ENCODE data around the gene COL4A5.
"Not testable (repeated sequence)": the region's sequence is repeated elsewhere in the genome, so short reads cannot be mapped to it uniquely, and the experiment has no call there.

COL4A5 gene

GRCh38 chrX:108439426-108439942 is at the start of gene COL4A5:
TSS of gene COL4A5 (plus strand) at chrX:108439838. CDS start at chrX:108440126, 288 bp downstream.
- Mint-ChIP-seq H3K27ac (no peak within 1 kb of the TSS), H3K4me1 (ENCODE audit: low read depth) (peaks cover 6% of the 10 kb centered on the region), H3K9me3 (no peaks in the 10 kb centered on the region), H3K4me3 (peak within 1 kb of the TSS; percentile 54), H3K36me3 (ENCODE audit: low read depth) (no peaks in the 10 kb centered on the region), H3K27me3 (peaks cover 72% of the 10 kb centered on the region)
- DNase-seq = no peak

GRCh38 chrX:108390976-108391717 is 48.5 kb upstream of the COL4A5 start:
- DNase-seq; H3K4me3 Mint-ChIP-seq; H3K9me3 Mint-ChIP-seq; H3K4me1 Mint-ChIP-seq (ENCODE audit: low read depth); H3K27ac Mint-ChIP-seq; H3K36me3 Mint-ChIP-seq (ENCODE audit: low read depth): not testable (repeated sequence)
- peaks cover 55% of the 10 kb centered on the region for H3K27me3 Mint-ChIP-seq

DNA sequence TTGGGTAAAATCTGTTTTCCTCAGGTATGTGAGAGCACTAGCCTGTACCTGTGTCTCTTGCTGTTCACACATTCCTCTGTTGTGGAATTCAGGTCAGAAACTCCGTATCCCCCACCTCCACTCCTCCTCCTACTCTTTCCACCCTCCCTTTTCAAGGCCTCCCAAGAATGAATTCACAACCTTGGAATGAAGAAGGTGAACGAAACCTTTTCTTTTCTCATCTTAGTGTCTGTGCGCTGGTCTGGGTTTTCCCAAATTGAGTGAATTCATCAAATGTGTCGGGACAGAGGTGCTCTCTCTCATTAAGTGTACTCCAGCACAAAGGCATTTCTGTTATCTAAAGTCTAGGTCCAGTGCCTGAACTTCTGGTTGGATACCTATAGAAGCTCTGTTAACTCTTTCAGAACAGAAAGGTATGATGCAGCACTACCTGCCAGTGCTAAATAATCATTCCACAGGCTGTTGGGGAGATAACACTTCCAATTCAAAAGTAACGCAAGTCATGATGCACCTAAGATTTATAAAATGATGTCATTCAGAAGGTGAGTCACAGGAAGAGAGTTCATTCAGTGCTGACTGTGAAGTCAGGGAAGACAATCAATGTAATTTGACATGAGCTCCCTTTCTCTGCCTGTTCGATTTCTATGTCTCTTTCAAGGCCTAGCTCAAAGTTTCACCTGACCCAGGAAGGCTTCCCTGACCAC is 43.3 kb upstream of the COL4A5 start:
- Mint-ChIP-seq H3K27ac (no peak overlapping the region), H3K4me3 (no peak overlapping the region), H3K27me3 (peaks cover 35% of the 10 kb centered on the region), H3K4me1 (ENCODE audit: low read depth) (peaks cover 1% of the 10 kb centered on the region), H3K36me3 (ENCODE audit: low read depth) (no peaks in the 10 kb centered on the region), H3K9me3 (peaks cover 2% of the 10 kb centered on the region)
- no peak for DNase-seq

GRCh38 chrX:108396986-108397385 is 42.7 kb upstream of the COL4A5 start:
- Mint-ChIP-seq H3K27me3 (peaks cover 30% of the 10 kb centered on the region), H3K27ac (no peak overlapping the region), H3K36me3 (ENCODE audit: low read depth) (no peaks in the 10 kb centered on the region), H3K4me1 (ENCODE audit: low read depth) (peaks cover 1% of the 10 kb centered on the region), H3K9me3 (peaks cover 2% of the 10 kb centered on the region), H3K4me3 (no peak overlapping the region)
- no peak for DNase-seq

- Mint-ChIP-seq H3K4me1 (ENCODE audit: low read depth) (peaks cover 1% of the 10 kb centered on the region), H3K4me3 (no peak overlapping the region), H3K9me3 (peaks cover 2% of the 10 kb centered on the region), H3K27me3 (peaks cover 27% of the 10 kb centered on the region), H3K27ac (no peak overlapping the region), H3K36me3 (ENCODE audit: low read depth) (no peaks in the 10 kb centered on the region)
- DNase-seq = no peak
Observed at GRCh38 chrX:108397627-108398391, 41.8 kb upstream of the COL4A5 start.

- no peak for DNase-seq
- no peak overlapping the region for H3K4me3 Mint-ChIP-seq
- no peak overlapping the region for H3K27ac Mint-ChIP-seq
- no peaks in the 10 kb centered on the region for H3K36me3 Mint-ChIP-seq (ENCODE audit: low read depth)
- H3K9me3 Mint-ChIP-seq = no peaks in the 10 kb centered on the region
- peaks cover 31% of the 10 kb centered on the region for H3K27me3 Mint-ChIP-seq
- peaks cover 1% of the 10 kb centered on the region for H3K4me1 Mint-ChIP-seq (ENCODE audit: low read depth)
Observed at GRCh38 chrX:108399418-108400165, 40.0 kb upstream of the COL4A5 start.

DNA sequence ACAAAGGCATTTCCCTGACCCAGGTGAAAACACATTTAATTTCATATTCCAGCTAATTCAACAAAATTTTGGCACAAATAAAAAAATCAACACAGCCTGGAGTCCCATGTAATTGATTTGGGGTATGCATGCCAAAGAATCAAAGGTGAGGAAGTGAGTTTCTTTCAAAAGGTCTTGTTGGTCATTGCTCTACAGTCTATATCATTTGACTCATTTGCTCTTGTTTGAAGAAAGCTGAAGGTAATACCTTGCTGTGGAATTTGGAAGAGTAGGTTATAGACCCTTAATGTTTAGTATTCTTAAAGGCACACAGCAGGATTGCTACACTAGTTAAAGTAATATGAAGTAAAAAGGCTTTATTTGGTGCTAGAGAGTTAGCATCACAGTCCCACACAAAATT is 26.9 kb upstream of the COL4A5 start:
- H3K4me1 Mint-ChIP-seq (ENCODE audit: low read depth) = no peaks in the 10 kb centered on the region
- peaks cover 42% of the 10 kb centered on the region for H3K27me3 Mint-ChIP-seq
- no peaks in the 10 kb centered on the region for H3K36me3 Mint-ChIP-seq (ENCODE audit: low read depth)

GRCh38 chrX:108415146-108415545 is 24.5 kb upstream of the COL4A5 start:
- no peaks in the 10 kb centered on the region for H3K4me1 Mint-ChIP-seq (ENCODE audit: low read depth)
- peaks cover 35% of the 10 kb centered on the region for H3K27me3 Mint-ChIP-seq
- no peak overlapping the region for H3K4me3 Mint-ChIP-seq
- no peak overlapping the region for H3K27ac Mint-ChIP-seq
- no peaks in the 10 kb centered on the region for H3K36me3 Mint-ChIP-seq (ENCODE audit: low read depth)
- no peaks in the 10 kb centered on the region for H3K9me3 Mint-ChIP-seq
- no peak for DNase-seq

More for the DNA sequence above, 26.9 kb upstream of the COL4A5 start:
- Mint-ChIP-seq H3K9me3 (no peaks in the 10 kb centered on the region), H3K27ac (no peak overlapping the region), H3K4me3 (no peak overlapping the region)
- no peak for DNase-seq

- Mint-ChIP-seq H3K4me3 (no peak overlapping the region), H3K4me1 (ENCODE audit: low read depth) (no peaks in the 10 kb centered on the region), H3K9me3 (no peaks in the 10 kb centered on the region), H3K36me3 (ENCODE audit: low read depth) (no peaks in the 10 kb centered on the region), H3K27ac (no peak overlapping the region), H3K27me3 (peaks cover 30% of the 10 kb centered on the region)
- no peak for DNase-seq
Observed at GRCh38 chrX:108415891-108416290, 23.7 kb upstream of the COL4A5 start.

GRCh38 chrX:108417257-108417656 is 22.4 kb upstream of the COL4A5 start:
- Mint-ChIP-seq H3K36me3 (ENCODE audit: low read depth) (no peaks in the 10 kb centered on the region), H3K9me3 (no peaks in the 10 kb centered on the region), H3K27ac (no peak overlapping the region), H3K4me3 (no peak overlapping the region), H3K4me1 (ENCODE audit: low read depth) (no peaks in the 10 kb centered on the region), H3K27me3 (peaks cover 26% of the 10 kb centered on the region)
- no peak for DNase-seq

DNA sequence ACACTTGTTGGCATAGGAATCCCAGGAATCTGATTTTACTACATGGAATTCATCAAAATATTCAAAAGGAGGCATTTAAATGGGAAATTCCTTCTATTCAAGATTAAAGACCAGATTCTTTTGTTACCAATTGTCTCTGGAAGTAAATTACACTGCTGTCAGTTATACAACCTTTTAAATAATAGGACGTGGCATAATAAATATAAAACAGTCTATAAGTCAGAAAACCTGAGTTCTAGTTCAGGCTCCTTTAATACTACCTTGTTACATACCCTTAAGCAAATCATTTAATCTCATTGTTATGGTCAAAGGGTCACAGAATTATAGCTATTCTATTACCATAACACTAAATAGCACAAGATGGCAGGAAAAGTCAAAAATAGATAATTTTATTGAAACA is 20.2 kb upstream of the COL4A5 start:
- no peaks in the 10 kb centered on the region for H3K4me1 Mint-ChIP-seq (ENCODE audit: low read depth)
- H3K9me3 Mint-ChIP-seq = no peaks in the 10 kb centered on the region
- H3K27ac Mint-ChIP-seq = no peak overlapping the region
- no peaks in the 10 kb centered on the region for H3K36me3 Mint-ChIP-seq (ENCODE audit: low read depth)
- peaks cover 23% of the 10 kb centered on the region for H3K27me3 Mint-ChIP-seq
- no peak for DNase-seq
- H3K4me3 Mint-ChIP-seq = no peak overlapping the region

GRCh38 chrX:108420481-108420880 is 19.2 kb upstream of the COL4A5 start:
- Mint-ChIP-seq H3K27me3 (peaks cover 21% of the 10 kb centered on the region), H3K36me3 (ENCODE audit: low read depth) (no peaks in the 10 kb centered on the region), H3K4me1 (ENCODE audit: low read depth) (no peaks in the 10 kb centered on the region), H3K4me3 (no peak overlapping the region), H3K27ac (no peak overlapping the region), H3K9me3 (no peaks in the 10 kb centered on the region)
- DNase-seq = no peak

DNA sequence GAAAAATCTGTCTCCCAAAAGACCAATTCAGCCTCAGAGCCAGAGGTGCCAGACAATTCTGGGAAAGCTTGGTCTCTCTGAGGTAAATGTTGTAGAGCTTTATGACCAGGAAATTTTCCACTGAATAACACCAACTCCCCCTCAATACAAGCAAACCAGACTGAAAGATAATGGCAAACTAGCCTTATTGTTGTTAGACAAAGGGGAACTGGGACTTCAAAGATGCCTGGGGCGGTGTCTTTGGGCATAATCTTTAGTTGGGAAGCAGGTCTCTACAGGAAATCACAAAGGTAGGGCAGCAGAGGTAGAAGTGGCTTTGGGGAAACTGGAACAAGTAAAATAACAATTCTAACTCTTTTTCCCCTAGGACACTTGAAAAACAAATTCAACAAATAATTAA is 13.4 kb upstream of the COL4A5 start:
- Mint-ChIP-seq H3K27ac (no peak overlapping the region), H3K4me1 (ENCODE audit: low read depth) (no peaks in the 10 kb centered on the region), H3K36me3 (ENCODE audit: low read depth) (no peaks in the 10 kb centered on the region), H3K4me3 (no peak overlapping the region), H3K9me3 (no peaks in the 10 kb centered on the region), H3K27me3 (peaks cover 31% of the 10 kb centered on the region)
- DNase-seq = no peak

DNA sequence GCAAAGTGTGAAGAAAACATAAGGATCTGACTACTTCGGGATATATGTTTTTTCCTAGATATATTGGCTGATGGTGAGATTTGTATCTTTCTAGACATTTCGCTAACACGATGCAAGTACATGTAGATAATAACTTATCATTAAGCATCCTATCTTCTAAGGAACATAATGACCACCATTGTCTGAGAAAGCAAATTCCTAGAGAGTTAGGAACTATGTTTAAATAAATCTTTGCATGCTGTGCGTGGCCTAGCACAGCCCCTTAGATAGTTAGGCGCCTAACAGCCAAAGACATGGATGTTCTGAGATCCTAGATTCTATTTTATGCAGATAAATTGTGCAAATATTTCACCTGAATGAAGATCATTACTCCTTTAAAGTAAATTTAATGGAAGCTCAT is 4.4 kb upstream of the COL4A5 start:
- Mint-ChIP-seq H3K9me3 (no peaks in the 10 kb centered on the region), H3K36me3 (ENCODE audit: low read depth) (no peaks in the 10 kb centered on the region), H3K4me3 (no peak overlapping the region), H3K27me3 (peaks cover 60% of the 10 kb centered on the region), H3K4me1 (ENCODE audit: low read depth) (peaks cover 4% of the 10 kb centered on the region), H3K27ac (no peak overlapping the region)
- DNase-seq = no peak

Measured in activated T-cell treated with anti-CD3 and anti-CD28 coated beads, Interleukin-2, amount 50 U/mL, for 24 hours (primary cell).